Activated gamma-delta T cell treated with Interleukin-2 at 50 U/mL for 16 hours (primary cell): ENCODE data around the gene NOP56.
"Not testable (repeated sequence)": the region's sequence is repeated elsewhere in the genome, so short reads cannot be mapped to it uniquely, and the experiment has no call there.

Experiments
- DNase-seq: peaks from one replicate; pipeline ENCODE4 v3.0.0-alpha.2; 2020

Gene NOP56

GRCh38 chr20:2688041-2688591 lies 35.7 kb downstream of the NOP56 start:
- DNase-seq, result peak; percentile 79

GRCh38 chr20:2690213-2690612 lies 37.8 kb downstream of the NOP56 start:
- DNase-seq, result no peak

- no peak for DNase-seq
These were observed 38.3 kb downstream of the NOP56 start for GRCh38 chr20:2690718-2691117.

- DNase-seq, result no peak
These were observed 38.7 kb downstream of the NOP56 start for GRCh38 chr20:2691127-2691526.

- no peak for DNase-seq
These were observed 39.2 kb downstream of the NOP56 start for GRCh38 chr20:2691663-2692035.

- peak; percentile 17 for DNase-seq
These were observed 39.8 kb downstream of the NOP56 start, which contains the start of gene EBF4 for GRCh38 chr20:2692036-2692885. EBF4 (plus strand) TSS chr20:2692780; CDS start chr20:2693646, 866 bp downstream.

GRCh38 chr20:2692886-2693285 lies 40.5 kb downstream of the NOP56 start:
- no peak for DNase-seq

GRCh38 chr20:2693286-2694007 lies 41.0 kb downstream of the NOP56 start:
- DNase-seq, result peak; percentile 33

- DNase-seq, result no peak
These were observed 41.6 kb downstream of the NOP56 start for GRCh38 chr20:2694008-2694471.

GRCh38 chr20:2694519-2694918 lies 42.1 kb downstream of the NOP56 start:
- no peak for DNase-seq

GRCh38 chr20:2695206-2695983 lies 43.0 kb downstream of the NOP56 start:
- DNase-seq, result no peak

GRCh38 chr20:2695984-2696525 lies 43.6 kb downstream of the NOP56 start:
- not testable (repeated sequence) for DNase-seq

- DNase-seq, result no peak
These were observed 44.2 kb downstream of the NOP56 start for GRCh38 chr20:2696646-2697045.

- DNase-seq, result no peak
These were observed 45.3 kb downstream of the NOP56 start for GRCh38 chr20:2697768-2698167.

- no peak for DNase-seq
These were observed 45.9 kb downstream of the NOP56 start for GRCh38 chr20:2698186-2698817.

- no peak for DNase-seq
These were observed 46.5 kb downstream of the NOP56 start for GRCh38 chr20:2698912-2699311.

GRCh38 chr20:2699775-2700413 lies 47.5 kb downstream of the NOP56 start:
- DNase-seq, result no peak

- DNase-seq, result no peak
These were observed 48.6 kb downstream of the NOP56 start for GRCh38 chr20:2700913-2701620.

- no peak for DNase-seq
These were observed 49.2 kb downstream of the NOP56 start for GRCh38 chr20:2701671-2702081.

GRCh38 chr20:2703716-2704475 lies 51.5 kb downstream of the NOP56 start:
- DNase-seq, result no peak
